ENCODE results near the gene WNT9B.

WNT9B gene

DNA sequence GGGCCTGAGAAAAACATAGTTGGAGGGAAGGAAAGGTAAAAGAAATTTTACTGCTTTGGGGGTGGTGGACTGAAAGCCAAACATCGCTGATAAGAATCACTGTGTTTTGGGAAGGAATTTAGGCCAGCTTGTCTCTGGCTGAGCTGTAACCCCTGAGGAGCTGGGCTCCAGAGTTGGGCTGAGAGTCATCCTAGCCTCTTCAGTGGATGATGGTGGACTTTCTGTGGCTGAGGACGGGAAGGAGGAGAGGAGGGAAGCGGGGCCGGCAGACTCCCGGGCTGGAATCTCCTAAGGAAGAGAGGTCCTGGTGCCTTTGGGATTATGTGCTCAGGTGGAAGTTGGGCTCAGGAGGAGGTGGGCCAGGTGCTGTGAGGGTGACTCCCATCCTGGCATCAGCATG lies 8.6 kb downstream of the WNT9B start:
- DNase-seq = no peak

GRCh38 chr17:46862949-46863348 lies 11.6 kb downstream of the WNT9B start:
- DNase-seq = no peak

- DNase-seq = no peak
Measured at GRCh38 chr17:46863383-46864121, 12.2 kb downstream of the WNT9B start.

DNA sequence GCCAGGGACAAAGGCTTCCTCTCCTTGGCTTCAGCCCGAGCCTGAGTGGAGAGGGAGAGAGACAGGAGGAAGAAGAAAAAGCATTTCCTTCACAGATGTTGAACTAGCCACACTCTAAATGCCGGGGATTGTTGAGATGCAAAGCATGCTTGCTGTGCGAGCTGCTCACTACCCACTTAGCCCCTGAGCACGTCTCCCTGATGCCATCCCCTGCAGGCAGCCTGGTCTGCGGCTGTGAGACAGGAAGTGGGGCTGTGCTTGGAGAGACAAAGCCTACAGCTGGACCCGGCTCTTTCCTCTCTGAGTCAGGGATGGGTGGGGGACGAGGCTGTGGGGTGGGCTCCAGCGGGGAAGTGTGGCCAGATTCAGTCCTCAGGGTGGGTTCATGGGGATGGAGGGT lies 13.7 kb downstream of the WNT9B start:
- DNase-seq = no peak

- no peak for DNase-seq
Measured at GRCh38 chr17:46866325-46866724, 14.9 kb downstream of the WNT9B start.

DNA sequence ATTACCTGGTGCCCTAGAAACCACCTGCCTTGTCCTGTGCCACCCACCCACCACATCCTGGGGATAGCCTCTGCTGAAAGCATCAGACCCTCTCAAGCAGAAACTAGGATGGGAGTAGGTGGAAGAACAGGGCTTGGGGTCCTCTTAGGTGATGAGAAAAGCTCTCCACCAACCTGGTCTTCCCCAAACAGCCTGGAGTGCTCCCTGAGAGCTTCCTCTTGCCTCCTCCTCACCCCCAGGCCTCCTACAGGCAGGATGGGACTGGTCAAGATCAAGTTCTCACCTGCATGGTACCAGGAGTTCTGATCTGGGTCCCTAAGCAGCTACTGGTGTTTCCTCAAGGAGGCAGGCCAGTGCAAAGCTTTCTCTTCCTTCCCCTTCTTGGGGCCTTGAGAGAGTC lies 15.4 kb downstream of the WNT9B start:
- no peak for DNase-seq

DNA sequence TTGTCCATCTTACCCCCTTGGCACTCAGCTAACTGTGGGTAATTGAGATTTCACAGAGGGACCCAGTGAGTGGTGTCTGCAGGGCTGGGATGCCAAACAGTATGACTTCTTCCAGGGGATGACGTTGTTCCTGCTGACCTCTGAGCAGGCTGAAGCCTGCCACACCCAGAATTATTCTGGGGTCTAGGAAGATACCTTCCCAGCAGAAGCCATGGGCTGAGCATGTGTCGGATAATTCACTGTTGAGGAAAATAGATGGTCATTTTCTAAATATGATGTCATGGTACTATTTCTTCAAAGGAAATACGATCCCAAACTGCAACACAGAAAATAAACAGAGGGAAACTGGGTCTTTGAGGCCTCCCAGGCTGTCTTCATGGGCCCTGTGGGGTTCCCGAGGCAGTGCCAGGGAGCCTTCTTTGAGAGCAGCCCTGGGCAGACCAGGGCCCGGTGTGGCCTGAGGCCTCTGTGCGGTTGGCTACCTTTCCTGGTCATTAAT lies 17.4 kb downstream of the WNT9B start:
- no peak for DNase-seq

DNA sequence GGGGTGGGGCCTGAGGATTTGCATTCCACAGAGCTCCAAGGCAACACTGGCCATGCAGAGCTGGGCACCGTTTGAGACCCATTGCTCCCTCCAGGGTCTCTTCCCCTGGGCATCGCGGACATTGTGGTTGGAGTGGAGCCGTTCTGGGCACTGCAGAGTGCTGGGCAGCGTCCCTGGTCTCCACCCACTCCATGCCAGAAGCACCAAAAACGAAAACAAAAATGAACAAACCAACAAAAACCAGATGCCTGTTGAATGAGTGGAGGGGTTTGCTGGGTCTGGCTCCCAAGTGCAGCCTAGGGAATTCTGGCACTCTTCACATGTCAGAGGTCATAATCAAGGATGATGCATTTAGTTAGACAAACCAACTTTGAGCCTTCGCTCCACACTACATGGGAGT lies 17.9 kb downstream of the WNT9B start:
- DNase-seq = no peak

- no peak for DNase-seq
Measured at GRCh38 chr17:46869975-46870803, 18.8 kb downstream of the WNT9B start.

GRCh38 chr17:46872421-46872820 lies 21.0 kb downstream of the WNT9B start:
- DNase-seq = no peak

DNA sequence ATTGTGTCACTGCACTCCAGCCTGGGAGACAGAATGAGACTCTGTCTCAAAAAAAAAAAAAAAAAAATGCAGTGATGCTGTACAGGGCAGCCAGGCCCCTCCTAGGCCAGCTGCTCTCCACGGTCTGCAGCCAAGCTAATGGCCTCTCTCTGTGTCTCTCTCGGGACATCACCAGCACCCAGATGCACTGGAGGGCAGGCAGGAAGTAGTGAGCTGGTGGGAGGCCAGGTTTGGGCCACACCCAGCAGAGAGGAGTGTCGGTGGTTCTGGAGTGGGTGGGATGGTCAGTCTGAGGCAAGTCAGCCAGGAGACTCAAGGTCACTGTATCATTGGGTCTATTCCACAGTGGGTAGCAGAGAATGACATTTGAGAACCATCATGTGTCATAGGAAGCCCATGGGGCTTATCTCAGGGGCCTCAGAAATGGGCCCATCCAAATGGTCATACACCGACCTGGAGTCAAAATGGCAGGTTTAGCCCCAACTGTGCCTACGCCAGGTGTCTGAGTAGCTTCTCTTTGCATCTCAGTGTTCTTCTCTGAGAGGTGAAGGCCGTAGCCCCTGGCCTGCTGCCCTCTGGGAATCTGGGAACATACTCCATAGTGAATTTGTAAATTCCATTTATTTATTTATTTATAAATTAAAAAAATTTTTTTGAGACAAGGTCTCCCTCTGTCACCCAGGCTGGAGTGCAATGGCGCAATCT lies 22.7 kb downstream of the WNT9B start:
- DNase-seq = no peak

DNA sequence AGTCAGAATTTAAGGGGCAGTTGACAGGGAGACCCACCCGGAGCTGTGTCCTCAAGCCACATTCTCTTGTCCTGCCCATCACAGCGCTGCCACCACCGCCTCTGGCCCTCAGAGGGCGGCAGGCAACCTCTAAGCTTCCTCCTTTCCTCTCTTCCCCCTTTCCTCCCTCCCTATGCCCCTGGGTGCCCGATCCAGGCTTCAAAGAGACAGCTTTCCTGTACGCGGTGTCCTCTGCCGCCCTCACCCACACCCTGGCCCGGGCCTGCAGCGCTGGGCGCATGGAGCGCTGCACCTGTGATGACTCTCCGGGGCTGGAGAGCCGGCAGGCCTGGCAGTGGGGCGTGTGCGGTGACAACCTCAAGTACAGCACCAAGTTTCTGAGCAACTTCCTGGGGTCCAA lies 23.5 kb downstream of the WNT9B start:
- DNase-seq = no peak

DNA sequence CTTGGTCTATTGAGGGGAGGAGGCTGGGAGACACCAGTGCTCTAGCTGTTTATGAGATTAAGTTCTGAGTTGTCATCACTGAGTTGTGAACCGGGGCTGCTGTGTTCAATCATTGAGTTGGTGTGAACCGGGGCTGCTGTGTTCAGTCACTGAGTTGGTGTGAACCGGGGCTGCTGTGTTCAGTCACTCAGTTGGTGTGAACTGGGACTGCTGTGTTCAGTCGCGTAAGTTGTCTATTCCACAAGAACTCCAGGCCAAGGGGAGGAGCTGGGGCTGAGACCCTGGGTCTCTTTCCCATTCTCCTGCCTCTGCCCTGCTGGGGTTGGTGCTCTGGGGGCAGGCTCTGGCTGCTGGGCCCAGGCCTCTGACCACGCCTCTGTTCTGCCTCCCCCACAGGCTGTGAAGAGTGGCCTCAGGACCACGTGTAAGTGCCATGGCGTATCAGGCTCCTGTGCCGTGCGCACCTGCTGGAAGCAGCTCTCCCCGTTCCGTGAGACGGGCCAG lies 24.5 kb downstream of the WNT9B start:
- no peak for DNase-seq

GRCh38 chr17:46876353-46876887 lies 25.0 kb downstream of the WNT9B start:
- DNase-seq = no peak

DNA sequence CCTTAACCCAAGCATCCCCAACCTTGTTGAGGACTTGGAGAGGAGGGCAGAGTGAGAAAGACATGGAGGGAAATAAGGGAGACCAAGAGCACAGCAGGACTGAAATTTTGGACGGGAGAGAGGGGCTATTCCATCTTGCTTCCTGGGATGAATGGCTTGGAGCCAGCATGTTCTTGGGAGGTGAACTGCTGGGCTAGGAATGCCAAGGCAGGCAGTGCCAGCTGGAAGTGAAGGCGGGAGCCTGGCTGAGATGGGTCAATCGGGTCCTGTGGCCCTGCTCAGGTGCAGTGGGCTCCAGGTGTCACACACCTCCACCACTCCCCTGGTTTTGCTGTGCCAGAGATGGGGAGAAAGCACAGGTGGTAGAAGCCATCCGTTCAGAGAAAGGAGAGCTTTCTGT lies 25.5 kb downstream of the WNT9B start:
- DNase-seq = no peak

DNA sequence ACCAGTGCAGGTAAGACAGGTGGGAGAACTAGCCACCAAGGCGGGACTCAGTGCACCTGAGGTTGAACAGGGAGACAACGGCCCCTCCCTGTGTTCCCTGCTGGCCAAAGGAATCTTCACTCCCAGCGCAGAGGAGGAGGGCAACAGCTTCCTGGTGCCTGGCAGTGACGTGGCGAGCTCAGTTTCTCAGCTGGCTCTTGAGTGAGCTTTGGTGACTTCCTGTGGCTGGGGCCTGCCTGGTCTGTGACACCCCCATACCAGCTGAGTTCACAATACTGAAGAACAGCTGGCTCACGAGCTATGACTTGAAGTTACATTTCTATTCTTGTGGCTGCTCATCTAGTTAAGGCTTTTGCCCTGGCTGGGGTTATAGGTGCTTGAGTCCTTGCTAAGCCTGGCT lies 26.1 kb downstream of the WNT9B start:
- no peak for DNase-seq

DNA sequence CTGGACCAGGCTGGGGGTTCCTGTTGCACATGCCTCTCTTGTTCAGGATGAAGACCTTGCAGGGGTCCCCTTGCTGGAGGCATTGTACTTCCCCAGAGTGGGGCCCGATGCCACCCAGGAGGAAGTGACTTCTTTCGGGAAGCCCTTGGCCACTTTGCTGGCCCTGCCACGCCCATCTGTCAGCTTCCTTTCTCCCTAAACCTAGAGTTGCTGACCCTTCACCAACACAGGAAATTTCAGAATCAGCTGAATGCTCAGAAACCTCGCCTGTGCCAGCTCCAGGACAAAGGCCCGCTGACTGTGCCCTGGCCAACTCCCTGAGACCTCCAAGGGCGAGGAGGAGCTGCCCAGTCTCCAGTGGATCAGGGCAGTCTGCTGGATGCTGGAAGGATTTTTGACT lies 26.7 kb downstream of the WNT9B start:
- peak in 1 of 2 donors; percentile 21 for DNase-seq

DNA sequence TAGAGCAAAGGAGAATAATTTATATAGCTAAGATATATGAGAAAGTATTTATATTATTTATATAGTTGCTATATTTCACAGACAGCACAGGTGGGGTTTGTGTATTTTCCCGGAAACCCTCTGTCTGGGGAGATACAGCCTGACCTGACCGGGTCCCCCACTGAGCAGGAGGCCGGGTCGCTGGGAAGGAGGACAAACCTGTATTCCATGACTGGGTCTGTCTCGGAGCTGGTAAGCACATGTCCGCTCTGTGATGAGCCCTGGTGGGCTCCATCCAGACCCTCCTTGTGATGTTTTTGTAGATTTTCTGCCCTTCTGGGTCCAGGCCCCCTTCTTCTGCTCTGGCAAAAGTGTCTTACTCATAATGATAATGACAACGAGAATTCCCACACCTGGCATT lies 27.7 kb downstream of the WNT9B start:
- no peak for DNase-seq

GRCh38 chr17:46881015-46881414 lies 29.6 kb downstream of the WNT9B start:
- no peak for DNase-seq

DNA sequence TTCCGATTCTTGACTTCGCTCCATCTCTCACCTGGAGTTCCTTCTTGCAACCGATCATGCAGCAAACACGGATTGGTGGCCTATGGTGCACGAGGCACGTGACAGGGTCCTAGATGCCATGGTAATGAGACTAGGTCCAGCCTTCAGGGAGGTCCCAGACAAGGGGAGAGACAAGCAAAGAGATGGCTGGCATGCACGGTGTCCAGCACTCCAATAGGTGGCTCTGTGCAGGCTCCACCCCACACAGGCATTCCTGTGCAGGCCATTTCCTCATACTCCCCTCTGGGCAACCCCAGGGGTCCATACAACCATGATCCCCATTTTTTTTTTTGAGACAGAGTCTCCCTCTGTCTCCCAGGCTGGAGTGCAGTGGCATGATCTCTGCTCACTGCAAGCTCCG lies 31.3 kb downstream of the WNT9B start:
- DNase-seq = no peak

- no peak for DNase-seq
Measured at GRCh38 chr17:46883871-46884520, 32.6 kb downstream of the WNT9B start.

DNA sequence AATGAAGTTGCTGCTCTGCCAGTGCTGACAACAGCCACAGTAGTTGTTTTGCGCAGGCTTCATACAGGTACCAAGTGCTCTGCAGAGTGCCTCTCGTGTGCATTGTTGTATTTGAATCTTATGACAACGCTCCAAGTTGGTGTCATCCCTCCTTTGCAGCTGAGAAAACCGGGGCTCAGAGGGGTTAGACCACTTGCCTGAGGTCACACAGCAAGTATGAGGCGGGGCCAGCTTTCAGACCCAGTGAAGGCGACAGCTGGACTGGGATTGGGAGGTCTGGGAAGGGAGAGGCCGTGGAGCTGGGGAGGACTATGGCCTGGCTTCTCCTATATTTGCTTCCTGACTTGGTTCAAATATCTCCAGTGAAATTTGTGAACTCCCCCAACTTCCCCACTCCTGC lies 33.2 kb downstream of the WNT9B start:
- no peak for DNase-seq

Measured in CD4-positive, alpha-beta T cell treated with Interleukin-4 for 1 hour (primary cell).